ENCODE data around the gene ARHGAP10.

ARHGAP10 gene

DNA sequence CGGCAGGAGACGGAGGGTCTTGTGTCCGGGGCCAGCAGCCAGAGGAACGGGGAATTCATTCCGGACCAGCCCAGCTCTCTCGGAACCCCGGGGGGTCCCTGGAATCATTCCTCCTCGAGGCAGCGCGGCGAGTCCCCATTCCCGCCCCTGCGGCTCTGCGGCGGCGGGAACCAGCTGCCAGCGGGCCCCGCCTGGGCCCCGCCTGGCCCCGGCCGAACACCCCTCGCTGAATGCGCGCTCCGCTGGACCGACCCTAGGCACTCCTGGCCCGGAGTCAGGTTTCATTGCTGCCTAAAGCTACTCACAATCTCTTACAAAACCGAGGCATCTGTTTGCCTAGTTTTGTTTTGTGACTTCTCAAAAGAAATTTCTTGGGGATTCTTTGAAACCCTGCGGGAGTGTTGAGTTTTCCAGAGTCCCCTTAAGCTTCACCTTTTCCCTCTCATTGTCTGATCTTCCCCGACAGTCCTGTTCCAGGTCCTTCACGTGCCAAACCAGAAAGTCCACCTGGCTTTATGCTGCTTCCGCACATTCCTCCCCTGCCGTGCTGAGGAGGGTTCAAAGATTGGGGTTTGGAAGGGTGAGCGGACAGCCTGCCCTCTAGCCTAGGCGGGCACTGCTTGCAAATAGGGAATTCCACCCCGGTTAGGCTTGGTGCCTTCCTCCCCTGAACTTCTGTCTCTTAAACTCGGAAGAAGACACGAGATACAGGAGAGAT lies 789 bp downstream of the ARHGAP10 start:
- Histone ChIP-seq H3K27ac (ENCODE audit: low read depth, low read length) (peak overlapping the region; percentile 79), H3K4me3 (ENCODE audit: low read depth in 1 of 2, low read length in 2 of 2) (peak overlapping the region; percentile 87 to 88), H3K36me3 (ENCODE audit: control insufficient read depth in 1 of 2, insufficient read depth in 2 of 2, low read length in 2 of 2) (no peaks in the 10 kb centered on the region), H3K9me3 (ENCODE audit: control insufficient read depth in 1 of 2, low read length in 2 of 2) (no peaks in the 10 kb centered on the region), H3K9ac (ENCODE audit: low read depth in 1 of 2, low read length in 2 of 2) (peak overlapping the region; percentile 82 to 86), H3K27me3 (ENCODE audit: control insufficient read depth in 1 of 2, insufficient read depth in 2 of 2, low read length in 2 of 2) (no peaks in the 10 kb centered on the region), H3K4me1 (ENCODE audit: control insufficient read depth in 1 of 2, insufficient read depth in 2 of 2, low read length in 2 of 2) (peaks cover 10 to 15% of the 10 kb centered on the region in 2 donors)

- Histone ChIP-seq H3K27me3 (ENCODE audit: control insufficient read depth in 1 of 2, insufficient read depth in 2 of 2, low read length in 2 of 2) (no peaks in the 10 kb centered on the region), H3K9me3 (ENCODE audit: control insufficient read depth in 1 of 2, low read length in 2 of 2) (no peaks in the 10 kb centered on the region), H3K36me3 (ENCODE audit: control insufficient read depth in 1 of 2, insufficient read depth in 2 of 2, low read length in 2 of 2) (no peaks in the 10 kb centered on the region), H3K9ac (ENCODE audit: low read depth in 1 of 2, low read length in 2 of 2) (no peak overlapping the region), H3K27ac (ENCODE audit: low read depth, low read length) (peak overlapping the region; percentile 26), H3K4me3 (ENCODE audit: low read depth in 1 of 2, low read length in 2 of 2) (peak overlapping the region; percentile 87 to 88), H3K4me1 (ENCODE audit: control insufficient read depth in 1 of 2, insufficient read depth in 2 of 2, low read length in 2 of 2) (peaks cover 10 to 15% of the 10 kb centered on the region in 2 donors)
These were observed 1.9 kb downstream of the ARHGAP10 start for GRCh38 chr4:147733716-147734344.

GRCh38 chr4:147734496-147734895 lies 2.6 kb downstream of the ARHGAP10 start:
- H3K36me3 ChIP-seq (ENCODE audit: control insufficient read depth in 1 of 2, insufficient read depth in 2 of 2, low read length in 2 of 2), result no peaks in the 10 kb centered on the region
- H3K27me3 ChIP-seq (ENCODE audit: control insufficient read depth in 1 of 2, insufficient read depth in 2 of 2, low read length in 2 of 2), result no peaks in the 10 kb centered on the region
- H3K4me1 ChIP-seq (ENCODE audit: control insufficient read depth in 1 of 2, insufficient read depth in 2 of 2, low read length in 2 of 2), result peaks cover 10 to 15% of the 10 kb centered on the region in 2 donors
- H3K27ac ChIP-seq (ENCODE audit: low read depth, low read length), result no peak overlapping the region
- peak overlapping the region in 1 of 2 donors; percentile 26 for H3K4me3 ChIP-seq (ENCODE audit: low read depth in 1 of 2, low read length in 2 of 2)
- no peaks in the 10 kb centered on the region for H3K9me3 ChIP-seq (ENCODE audit: control insufficient read depth in 1 of 2, low read length in 2 of 2)
- no peak overlapping the region for H3K9ac ChIP-seq (ENCODE audit: low read depth in 1 of 2, low read length in 2 of 2)

- H3K36me3 ChIP-seq (ENCODE audit: control insufficient read depth in 1 of 2, insufficient read depth in 2 of 2, low read length in 2 of 2), result no peaks in the 10 kb centered on the region
- no peaks in the 10 kb centered on the region for H3K9me3 ChIP-seq (ENCODE audit: control insufficient read depth in 1 of 2, low read length in 2 of 2)
- H3K4me1 ChIP-seq (ENCODE audit: control insufficient read depth in 1 of 2, insufficient read depth in 2 of 2, low read length in 2 of 2), result peaks cover 10 to 15% of the 10 kb centered on the region in 2 donors
- H3K9ac ChIP-seq (ENCODE audit: low read depth in 1 of 2, low read length in 2 of 2), result no peak overlapping the region
- no peak overlapping the region for H3K27ac ChIP-seq (ENCODE audit: low read depth, low read length)
- H3K4me3 ChIP-seq (ENCODE audit: low read depth in 1 of 2, low read length in 2 of 2), result no peak overlapping the region
- H3K27me3 ChIP-seq (ENCODE audit: control insufficient read depth in 1 of 2, insufficient read depth in 2 of 2, low read length in 2 of 2), result no peaks in the 10 kb centered on the region
These were observed 3.8 kb downstream of the ARHGAP10 start for GRCh38 chr4:147735413-147736301.

DNA sequence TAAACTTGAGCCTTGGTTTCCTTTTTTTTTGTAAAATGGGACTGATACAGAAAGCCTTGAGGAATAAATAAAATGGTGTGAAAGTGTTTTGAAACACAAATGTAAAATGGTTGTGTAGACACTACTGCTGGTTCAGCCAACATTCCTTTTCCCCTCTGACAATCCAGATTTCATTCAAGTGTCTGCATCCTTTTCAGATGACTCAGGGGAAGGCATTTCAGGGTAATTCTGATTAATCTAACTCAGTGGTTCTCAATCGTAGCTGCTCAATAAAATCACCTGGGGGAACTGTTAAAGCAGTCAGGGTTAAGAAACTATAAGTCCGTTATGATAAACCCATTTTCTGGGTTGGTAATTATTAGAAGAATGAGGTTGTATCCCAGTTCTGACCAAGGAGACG lies 4.6 kb downstream of the ARHGAP10 start:
- H3K36me3 ChIP-seq (ENCODE audit: control insufficient read depth in 1 of 2, insufficient read depth in 2 of 2, low read length in 2 of 2), result no peaks in the 10 kb centered on the region
- no peak overlapping the region for H3K4me3 ChIP-seq (ENCODE audit: low read depth in 1 of 2, low read length in 2 of 2)
- no peaks in the 10 kb centered on the region for H3K27me3 ChIP-seq (ENCODE audit: control insufficient read depth in 1 of 2, insufficient read depth in 2 of 2, low read length in 2 of 2)
- H3K27ac ChIP-seq (ENCODE audit: low read depth, low read length), result no peak overlapping the region
- H3K9me3 ChIP-seq (ENCODE audit: control insufficient read depth in 1 of 2, low read length in 2 of 2), result no peaks in the 10 kb centered on the region
- H3K9ac ChIP-seq (ENCODE audit: low read depth in 1 of 2, low read length in 2 of 2), result no peak overlapping the region
- H3K4me1 ChIP-seq (ENCODE audit: control insufficient read depth in 1 of 2, insufficient read depth in 2 of 2, low read length in 2 of 2), result peaks cover 10 to 12% of the 10 kb centered on the region in 2 donors

DNA sequence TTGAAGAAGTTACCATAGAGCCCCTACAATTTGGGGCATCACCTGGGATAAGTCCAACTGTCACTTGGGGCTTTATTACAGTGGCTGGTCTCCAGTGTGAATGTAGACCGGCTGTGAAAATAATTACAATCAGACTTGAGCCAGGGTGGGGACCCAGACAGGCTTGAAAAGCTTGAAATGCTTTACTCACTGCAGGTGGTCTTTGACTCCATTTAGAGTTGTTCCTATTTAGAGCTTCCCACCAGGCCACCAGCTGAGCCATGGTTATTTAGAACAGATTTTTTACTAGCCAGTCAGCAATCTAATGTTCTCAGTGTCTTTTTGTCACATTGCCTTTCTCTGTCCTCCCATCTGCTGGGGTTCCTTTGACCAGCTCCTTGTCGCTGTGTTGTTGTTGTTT lies 5.7 kb downstream of the ARHGAP10 start:
- Histone ChIP-seq H3K9ac (ENCODE audit: low read depth in 1 of 2, low read length in 2 of 2) (no peak overlapping the region), H3K4me3 (ENCODE audit: low read depth in 1 of 2, low read length in 2 of 2) (no peak overlapping the region), H3K9me3 (ENCODE audit: control insufficient read depth in 1 of 2, low read length in 2 of 2) (no peaks in the 10 kb centered on the region), H3K36me3 (ENCODE audit: control insufficient read depth in 1 of 2, insufficient read depth in 2 of 2, low read length in 2 of 2) (no peaks in the 10 kb centered on the region), H3K4me1 (ENCODE audit: control insufficient read depth in 1 of 2, insufficient read depth in 2 of 2, low read length in 2 of 2) (peaks cover 10 to 12% of the 10 kb centered on the region in 2 donors), H3K27ac (ENCODE audit: low read depth, low read length) (no peak overlapping the region), H3K27me3 (ENCODE audit: control insufficient read depth in 1 of 2, insufficient read depth in 2 of 2, low read length in 2 of 2) (no peaks in the 10 kb centered on the region)

DNA sequence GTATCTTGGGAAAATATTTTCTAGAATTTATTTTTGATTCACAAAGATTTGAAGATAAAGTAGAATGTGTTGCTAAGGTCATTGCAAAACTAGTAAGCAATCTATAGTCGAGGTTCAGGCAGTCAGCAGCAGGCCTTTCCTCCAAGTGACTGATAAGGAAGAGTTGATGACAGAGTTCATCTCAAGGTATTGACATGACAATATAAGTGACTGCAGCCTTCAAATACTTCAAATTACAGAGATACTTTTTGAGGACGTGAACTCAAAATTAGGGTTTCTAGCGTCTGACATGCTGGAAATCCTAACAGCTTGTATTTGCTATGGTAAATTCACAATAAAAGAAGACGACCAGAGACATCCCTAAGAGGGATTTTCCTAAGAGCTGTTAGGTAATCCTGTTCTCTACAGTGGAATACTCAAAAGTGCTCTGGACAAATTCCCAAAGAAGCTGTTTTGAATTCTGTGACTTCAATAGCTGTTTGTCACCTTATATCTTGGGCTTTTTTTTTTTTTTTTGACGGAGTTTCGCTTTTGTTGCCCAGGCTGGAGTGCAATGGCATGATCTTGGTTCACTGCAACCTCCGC lies 7.4 kb downstream of the ARHGAP10 start:
- Histone ChIP-seq H3K4me3 (ENCODE audit: low read depth in 1 of 2, low read length in 2 of 2) (no peak overlapping the region), H3K27me3 (ENCODE audit: control insufficient read depth in 1 of 2, insufficient read depth in 2 of 2, low read length in 2 of 2) (no peaks in the 10 kb centered on the region), H3K27ac (ENCODE audit: low read depth, low read length) (no peak overlapping the region), H3K9me3 (ENCODE audit: control insufficient read depth in 1 of 2, low read length in 2 of 2) (no peaks in the 10 kb centered on the region), H3K36me3 (ENCODE audit: control insufficient read depth in 1 of 2, insufficient read depth in 2 of 2, low read length in 2 of 2) (no peaks in the 10 kb centered on the region), H3K4me1 (ENCODE audit: control insufficient read depth in 1 of 2, insufficient read depth in 2 of 2, low read length in 2 of 2) (no peaks in the 10 kb centered on the region), H3K9ac (ENCODE audit: low read depth in 1 of 2, low read length in 2 of 2) (no peak overlapping the region)

DNA sequence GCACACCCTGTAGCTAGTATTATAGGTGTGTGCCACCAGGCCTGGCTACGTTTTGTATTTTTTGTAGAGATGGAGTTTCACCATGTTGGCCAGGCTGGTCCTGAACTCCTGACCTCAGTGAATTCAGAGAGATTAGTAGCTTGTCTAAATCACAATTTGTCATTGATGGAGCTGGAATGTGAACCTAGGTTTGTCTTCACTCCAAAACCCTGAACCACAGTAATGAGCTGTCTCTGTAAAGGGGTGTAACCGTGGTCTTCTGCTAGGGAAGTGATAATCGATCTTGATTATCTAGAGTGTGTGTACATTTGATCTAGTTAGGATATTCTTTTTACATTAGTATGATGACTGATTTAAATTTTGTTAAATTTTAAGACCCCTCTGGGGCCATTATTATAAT lies 8.3 kb downstream of the ARHGAP10 start:
- Histone ChIP-seq H3K27ac (ENCODE audit: low read depth, low read length) (no peak overlapping the region), H3K9me3 (ENCODE audit: control insufficient read depth in 1 of 2, low read length in 2 of 2) (no peaks in the 10 kb centered on the region), H3K36me3 (ENCODE audit: control insufficient read depth in 1 of 2, insufficient read depth in 2 of 2, low read length in 2 of 2) (no peaks in the 10 kb centered on the region), H3K9ac (ENCODE audit: low read depth in 1 of 2, low read length in 2 of 2) (no peak overlapping the region), H3K4me3 (ENCODE audit: low read depth in 1 of 2, low read length in 2 of 2) (no peak overlapping the region), H3K27me3 (ENCODE audit: control insufficient read depth in 1 of 2, insufficient read depth in 2 of 2, low read length in 2 of 2) (no peaks in the 10 kb centered on the region), H3K4me1 (ENCODE audit: control insufficient read depth in 1 of 2, insufficient read depth in 2 of 2, low read length in 2 of 2) (no peaks in the 10 kb centered on the region)

DNA sequence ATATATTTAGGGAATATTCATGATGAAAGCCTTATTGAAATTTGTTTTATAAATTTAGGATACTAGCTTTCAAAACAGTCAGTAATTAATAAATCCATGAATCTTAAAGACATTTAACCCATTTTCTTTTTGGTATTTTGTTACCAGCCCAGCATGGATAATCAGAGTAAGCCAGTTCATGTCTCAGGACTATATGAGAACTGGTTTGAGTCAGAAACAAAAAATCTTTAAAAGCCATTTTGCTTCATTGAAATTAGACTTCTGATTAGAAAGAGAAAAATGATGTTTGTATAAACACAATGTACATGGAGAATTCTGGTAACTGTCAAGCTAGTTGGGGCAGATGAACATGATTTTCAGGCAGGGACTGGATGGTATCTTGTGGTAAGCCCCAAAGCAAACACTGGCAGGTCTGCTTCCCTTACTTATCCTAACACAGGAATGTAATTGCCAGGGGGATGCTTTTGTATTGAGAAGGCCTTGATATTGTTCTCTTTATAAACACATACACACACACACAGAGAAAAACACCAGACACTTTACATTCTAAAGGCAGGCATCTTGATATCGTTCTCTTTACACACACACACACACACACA lies 9.4 kb downstream of the ARHGAP10 start:
- Histone ChIP-seq H3K4me3 (ENCODE audit: low read depth in 1 of 2, low read length in 2 of 2) (no peak overlapping the region), H3K27me3 (ENCODE audit: control insufficient read depth in 1 of 2, insufficient read depth in 2 of 2, low read length in 2 of 2) (no peaks in the 10 kb centered on the region), H3K27ac (ENCODE audit: low read depth, low read length) (no peak overlapping the region), H3K4me1 (ENCODE audit: control insufficient read depth in 1 of 2, insufficient read depth in 2 of 2, low read length in 2 of 2) (no peaks in the 10 kb centered on the region), H3K9ac (ENCODE audit: low read depth in 1 of 2, low read length in 2 of 2) (no peak overlapping the region), H3K36me3 (ENCODE audit: control insufficient read depth in 1 of 2, insufficient read depth in 2 of 2, low read length in 2 of 2) (no peaks in the 10 kb centered on the region), H3K9me3 (ENCODE audit: control insufficient read depth in 1 of 2, low read length in 2 of 2) (no peaks in the 10 kb centered on the region)

Data from duodenal mucosa (tissue), 2 donors.